GM19043 (cell line): Measurements from ENCODE around the gene FBXL12.
A peak's percentile ranks its signal among the peaks of the same experiment; 100 is the strongest.
"Not testable (repeated sequence)": the region's sequence is repeated elsewhere in the genome, so short reads cannot be mapped to it uniquely, and the experiment has no call there.

Experiments used
- ATAC-seq: cut with Tn5 transposase; IDR thresholded peaks from one replicate; pipeline ENCODE4 v1.9.1; 2021; ENCODE audit warnings: low read depth; ENCODE audit not compliant: unreplicated experiment

Gene FBXL12, protein sequence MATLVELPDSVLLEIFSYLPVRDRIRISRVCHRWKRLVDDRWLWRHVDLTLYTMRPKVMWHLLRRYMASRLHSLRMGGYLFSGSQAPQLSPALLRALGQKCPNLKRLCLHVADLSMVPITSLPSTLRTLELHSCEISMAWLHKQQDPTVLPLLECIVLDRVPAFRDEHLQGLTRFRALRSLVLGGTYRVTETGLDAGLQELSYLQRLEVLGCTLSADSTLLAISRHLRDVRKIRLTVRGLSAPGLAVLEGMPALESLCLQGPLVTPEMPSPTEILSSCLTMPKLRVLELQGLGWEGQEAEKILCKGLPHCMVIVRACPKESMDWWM

GRCh38 chr19:9818734-9819595 lies at the start of gene FBXL12:
Gene FBXL12, minus strand, starts transcription at chr19:9819079. Its CDS starts 266 bp downstream, at chr19:9818813.
- ATAC-seq = peak; percentile 77

- no peak for ATAC-seq
These were observed 47.0 kb upstream of the FBXL12 start for GRCh38 chr19:9865732-9866501.

DNA sequence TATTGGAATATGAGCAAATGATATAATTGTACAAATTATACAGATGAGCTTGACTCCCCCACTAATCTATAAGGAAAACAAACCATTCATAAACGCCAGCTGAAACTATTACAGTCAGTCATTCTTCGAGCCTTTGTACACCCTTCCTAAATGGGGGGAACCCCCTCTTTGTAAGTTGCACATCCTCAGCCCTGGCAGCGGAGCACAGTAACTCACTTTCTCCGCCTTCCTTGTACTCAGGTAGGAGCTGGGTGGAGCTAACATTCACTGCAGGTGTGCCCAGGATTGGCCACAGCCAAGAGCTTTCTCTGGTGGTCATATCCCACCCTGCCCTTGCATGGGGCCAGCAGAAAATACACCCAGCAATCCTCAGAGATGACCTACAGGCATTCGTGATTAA lies 44.9 kb upstream of the FBXL12 start:
- ATAC-seq = no peak

GRCh38 chr19:9862938-9863337 lies 44.1 kb upstream of the FBXL12 start:
- no peak for ATAC-seq

GRCh38 chr19:9861503-9861902 lies 42.6 kb upstream of the FBXL12 start:
- ATAC-seq = no peak

DNA sequence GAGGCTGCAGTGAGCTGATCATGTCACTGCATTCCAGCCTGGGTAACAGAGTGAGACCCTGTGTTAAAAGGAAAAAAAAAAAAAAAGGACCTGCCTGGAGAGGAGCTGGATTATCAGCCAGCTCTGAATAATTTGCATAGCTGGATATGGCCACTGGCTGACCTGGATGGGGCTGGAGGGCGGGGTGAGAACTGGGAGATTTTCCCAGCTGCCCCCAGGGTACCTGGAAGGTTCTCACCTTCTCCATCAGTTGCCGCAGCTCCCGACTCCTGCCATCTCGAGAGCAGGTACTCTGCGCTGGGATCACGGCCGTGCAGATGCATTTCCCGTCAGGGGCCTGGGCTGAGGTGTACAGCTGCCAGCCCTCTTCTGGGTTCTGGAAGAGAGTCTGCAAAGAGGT lies 41.5 kb upstream of the FBXL12 start:
- no peak for ATAC-seq

DNA sequence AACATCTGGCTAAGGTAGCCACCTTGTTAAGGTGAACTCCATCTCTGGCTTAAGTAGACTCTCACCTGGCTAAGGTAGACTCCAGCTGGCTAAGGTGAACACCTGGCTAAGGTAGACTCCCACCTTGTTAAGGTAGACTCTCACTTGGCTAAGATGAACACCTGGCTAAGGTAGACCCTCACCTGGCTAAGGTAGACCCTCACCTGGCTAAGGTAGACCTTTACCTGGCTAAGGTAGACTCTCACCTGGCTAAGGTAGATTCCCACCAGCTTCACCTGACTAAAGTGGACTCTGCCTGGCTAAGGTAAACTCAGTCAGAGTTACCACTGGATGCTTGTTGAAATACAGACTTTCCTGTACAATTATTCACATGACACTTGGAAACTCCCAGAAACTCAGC lies 39.9 kb upstream of the FBXL12 start:
- ATAC-seq = no peak

DNA sequence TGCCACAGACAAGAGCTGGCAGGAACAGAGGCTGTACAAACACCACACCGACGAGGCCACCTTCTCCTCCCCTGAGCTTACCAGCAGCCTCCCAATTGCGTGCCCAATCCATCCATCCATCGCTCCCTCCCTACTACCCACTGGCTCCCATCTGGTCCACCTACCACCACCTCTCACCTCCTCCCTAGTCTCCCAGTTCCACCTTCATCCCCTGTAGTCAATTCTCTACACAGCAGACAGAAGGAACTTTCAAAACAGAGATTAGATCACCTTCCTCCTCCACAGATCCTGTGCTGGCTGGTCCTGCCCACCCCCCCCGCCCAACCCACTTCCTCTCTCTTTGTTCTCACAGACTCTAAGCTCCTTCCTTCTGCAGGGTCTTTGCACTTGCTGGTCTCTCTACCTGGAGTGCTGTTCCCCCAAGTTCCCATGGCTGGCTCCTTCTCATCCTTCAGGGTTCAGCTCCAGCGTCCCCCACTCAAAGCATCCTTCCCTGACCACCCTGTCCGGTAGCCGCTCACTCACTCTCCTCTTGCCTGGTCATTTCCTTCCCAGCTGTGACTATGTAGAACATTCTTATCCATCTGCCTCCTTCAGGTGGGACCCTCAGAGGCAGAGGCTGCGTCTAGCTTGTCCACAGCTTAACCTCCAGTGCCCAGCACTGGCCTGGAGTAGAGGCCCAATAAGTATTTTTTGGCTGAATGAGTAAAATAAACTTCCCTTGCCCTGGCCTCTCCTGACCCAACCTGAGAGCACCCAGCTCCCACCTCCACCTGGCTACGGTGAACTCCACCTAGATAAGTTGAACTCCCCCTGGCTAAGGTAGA lies 39.3 kb upstream of the FBXL12 start:
- ATAC-seq = no peak

DNA sequence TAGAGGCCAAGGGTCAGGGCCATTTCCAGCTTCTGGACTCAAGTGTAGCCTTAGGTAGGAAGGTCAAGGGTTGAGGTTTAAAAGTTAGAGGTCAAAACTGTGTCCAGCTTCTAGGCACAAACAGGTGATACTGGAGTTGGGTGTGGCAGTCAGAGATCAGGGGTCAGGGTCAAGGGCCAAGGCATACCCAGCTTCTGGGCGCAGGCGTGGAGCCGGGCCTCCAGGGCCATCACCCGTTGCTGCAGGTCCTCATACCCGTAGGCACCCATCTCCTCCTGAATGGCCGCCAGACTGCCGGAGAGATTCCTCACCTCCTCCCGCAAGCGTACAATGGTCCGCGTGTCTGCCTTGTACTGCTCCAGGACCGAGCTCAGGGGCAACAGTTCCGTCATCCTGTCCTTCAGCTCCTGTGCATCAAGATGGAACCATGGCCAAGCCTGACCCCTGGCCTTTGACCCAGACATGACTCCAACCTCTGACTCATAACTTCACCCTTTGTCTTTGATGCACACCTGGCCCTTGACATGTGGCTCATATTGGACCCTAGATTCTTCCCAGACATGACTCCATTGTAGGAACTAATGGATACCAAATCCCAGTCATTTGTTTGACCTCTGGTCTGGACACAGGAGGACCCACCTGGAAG lies 38.3 kb upstream of the FBXL12 start:
- ATAC-seq = no peak

GRCh38 chr19:9856609-9857008 lies 37.7 kb upstream of the FBXL12 start:
- no peak for ATAC-seq

GRCh38 chr19:9854282-9854846 lies 35.5 kb upstream of the FBXL12 start:
- no peak for ATAC-seq

DNA sequence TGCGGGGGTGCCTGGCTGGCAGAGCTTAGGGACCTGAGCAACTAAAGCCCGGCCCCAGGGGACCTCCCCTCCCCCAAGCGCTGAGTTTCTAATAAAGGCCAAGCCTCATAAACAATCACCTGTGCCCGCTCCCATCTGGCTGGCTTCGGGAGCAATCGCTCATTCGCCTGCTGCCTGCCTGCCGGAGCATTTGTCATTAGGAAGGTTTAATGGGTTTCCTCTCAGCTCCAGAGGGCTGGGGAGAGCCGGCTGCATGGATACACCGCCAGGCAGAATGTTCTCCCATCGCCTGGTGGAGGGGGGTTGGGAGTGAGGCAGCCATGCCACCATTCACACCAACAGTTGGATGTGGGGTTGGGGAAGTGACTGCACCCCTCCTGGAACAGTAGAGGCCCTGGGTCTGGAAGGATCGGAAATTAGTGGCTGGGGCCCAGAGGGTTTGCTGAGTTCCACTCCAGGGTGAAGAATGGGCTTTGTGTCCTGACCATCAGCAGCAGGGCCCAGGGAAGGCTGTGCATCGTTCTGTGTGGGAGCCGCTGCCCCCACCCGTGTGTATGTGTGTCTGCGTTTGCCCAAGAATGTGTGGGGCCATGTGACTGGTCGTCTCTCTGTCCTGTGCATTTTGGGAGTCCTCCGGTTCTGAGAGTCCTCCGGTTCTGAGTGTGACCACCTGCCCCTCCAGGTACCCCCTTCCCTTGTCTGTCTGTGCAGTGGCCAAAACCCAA lies 31.5 kb upstream of the FBXL12 start:
- no peak for ATAC-seq

DNA sequence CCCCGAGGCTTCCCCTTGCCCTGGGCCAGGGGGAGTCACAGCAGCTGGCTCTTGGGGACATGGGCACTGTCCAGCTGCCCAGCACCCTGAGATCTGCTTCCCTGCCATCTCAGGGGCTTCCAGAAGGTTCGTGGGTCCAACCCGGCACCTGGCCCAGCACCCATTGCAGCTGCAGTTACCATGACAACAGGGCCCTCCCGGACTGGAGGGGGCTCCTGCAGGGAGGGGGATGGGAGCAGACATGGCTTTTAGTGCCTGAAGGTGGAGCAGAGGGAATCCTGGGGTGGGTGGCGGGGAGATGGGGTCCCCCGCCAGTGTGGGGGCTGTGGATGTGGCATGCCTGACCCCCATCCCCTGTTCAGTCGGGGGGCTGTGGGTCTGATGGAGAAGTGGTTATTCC lies 30.9 kb upstream of the FBXL12 start:
- ATAC-seq = no peak

DNA sequence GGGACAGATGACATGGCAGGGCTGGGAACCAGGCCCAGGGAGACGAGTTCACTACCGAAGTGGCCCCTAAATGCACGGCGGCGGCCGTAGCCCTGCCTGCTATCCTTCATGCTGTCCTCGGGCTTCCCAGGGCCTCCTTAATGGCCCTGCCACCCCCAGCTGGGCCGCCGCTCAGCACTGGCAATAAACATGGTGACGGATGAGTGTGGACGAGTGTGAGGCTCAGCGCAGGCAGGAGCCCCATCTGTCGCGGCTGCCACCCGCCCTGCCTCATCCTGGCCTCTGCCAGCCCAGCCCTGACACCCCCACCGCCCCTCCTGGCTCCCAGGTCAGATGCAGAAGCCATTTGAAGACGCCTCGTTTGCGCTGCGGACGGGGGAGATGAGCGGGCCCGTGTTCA lies 29.9 kb upstream of the FBXL12 start:
- ATAC-seq = no peak

DNA sequence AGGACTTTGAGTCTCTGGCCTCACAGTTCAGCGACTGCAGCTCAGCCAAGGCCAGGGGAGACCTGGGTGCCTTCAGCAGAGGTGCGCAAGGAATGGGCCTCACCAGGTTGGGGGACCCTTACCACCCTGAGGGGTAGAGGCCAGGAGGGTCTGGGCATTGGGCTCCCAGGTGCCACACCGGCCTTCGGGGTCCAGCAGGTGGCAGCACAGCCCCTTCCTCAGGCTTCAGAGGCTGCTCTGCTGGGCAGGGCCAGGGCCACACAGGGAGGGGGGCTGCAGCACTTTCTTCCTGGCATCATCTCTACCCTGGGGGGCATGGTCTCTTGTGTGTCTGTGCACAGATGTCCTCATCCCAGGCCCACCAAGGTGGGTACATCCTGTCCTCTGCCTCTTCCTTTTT lies 29.2 kb upstream of the FBXL12 start:
- no peak for ATAC-seq

DNA sequence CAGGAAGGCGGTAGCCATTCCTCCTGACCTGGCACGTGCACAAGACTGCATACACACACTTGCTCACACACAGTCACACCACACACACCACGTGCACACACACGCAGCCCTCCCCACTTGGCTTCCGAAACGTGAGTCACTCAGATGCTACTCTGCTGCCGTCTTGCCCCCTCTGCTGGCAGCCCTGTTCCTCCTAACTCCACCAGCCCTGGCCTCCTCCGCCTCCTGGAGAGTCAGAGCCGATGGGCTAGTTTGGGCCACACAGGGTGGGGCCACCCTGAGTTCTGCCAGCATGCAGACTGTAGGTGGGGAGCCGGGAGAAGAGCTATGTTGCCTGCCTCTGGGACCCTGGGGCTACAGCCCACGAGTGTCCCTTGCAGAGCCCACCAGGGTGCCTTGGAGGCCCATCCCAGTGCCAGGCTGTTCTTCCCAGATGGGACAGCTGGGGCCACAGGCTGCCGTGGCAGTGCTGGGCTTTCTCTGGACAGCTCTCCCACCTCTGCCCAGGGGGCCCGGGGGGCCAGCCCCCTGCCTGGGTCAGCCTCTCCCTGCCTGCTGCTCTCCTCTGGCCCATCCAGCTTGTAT lies 28.3 kb upstream of the FBXL12 start:
- ATAC-seq = no peak

DNA sequence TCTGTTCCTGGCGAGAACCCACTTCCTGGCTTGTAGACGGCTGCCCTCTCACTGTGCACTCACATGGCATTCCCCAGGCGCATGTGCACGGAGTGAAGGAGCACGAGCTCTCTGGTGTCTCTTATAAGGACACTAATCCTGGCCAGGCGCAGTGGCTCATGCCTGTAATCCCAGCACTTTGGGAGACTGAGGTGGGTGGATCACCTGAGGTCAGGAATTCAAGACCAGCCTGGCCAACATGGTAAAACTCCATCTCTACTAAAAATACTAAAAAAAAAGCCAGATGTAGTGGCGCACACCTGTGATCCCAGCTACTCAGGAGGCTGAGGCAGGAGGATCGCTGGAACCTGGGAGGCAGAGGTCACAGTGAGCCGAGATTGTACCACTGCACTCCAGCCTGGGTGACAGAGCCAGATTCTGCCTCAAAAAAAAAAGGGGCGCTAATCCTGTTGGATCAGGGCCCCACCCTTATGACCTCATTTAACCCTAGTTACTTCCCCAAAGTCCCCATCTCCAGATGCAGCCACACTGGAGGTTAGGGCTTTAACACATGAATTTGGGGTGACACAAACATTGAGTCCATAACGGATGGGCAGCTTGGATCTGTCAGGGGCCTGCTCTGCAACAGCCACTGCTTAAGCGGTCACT lies 24.9 kb upstream of the FBXL12 start:
- not testable (repeated sequence) for ATAC-seq
